Neural cell (in vitro differentiated cells): ENCODE measurements around the gene DNAJC6. TPM values are rescaled to one million over a fixed set of nuclear protein-coding genes. Genes with fewer than 3 reads are reported as not detected.

Source experiments
- H2AFZ ChIP-seq: fragments of 200-600, 300-800 bp; sonication (generic), shearing (Covaris generic); 2 replicates; pipeline ENCODE4 v1.6.0; 2014; ENCODE audit warnings: low read depth, mild to moderate bottlenecking, antibody characterized with exemption, low read length, moderate library complexity
- H3F3A ChIP-seq: fragments of 200-600 bp; shearing (Covaris generic); 2 replicates; pipeline ENCODE4 v1.6.1; 2016; ENCODE audit warnings: mild to moderate bottlenecking, moderate library complexity, mixed read lengths, antibody characterized with exemption, low read length; ENCODE audit not compliant: insufficient read depth, poor library complexity, severe bottlenecking
- H3K27ac ChIP-seq: fragments of 200-600, 300-800 bp; sonication (generic), shearing (Covaris generic); 2 replicates; pipeline ENCODE4 v1.5.1; 2014; ENCODE audit warnings: mild to moderate bottlenecking, low read length, moderate library complexity
- H3K27me3 ChIP-seq: fragments of 300-800, 200-600 bp; sonication (generic), shearing (Covaris generic); 2 replicates; pipeline ENCODE4 v1.6.0; 2014; ENCODE audit warnings: mild to moderate bottlenecking, low read depth, low read length, moderate library complexity; ENCODE audit not compliant: insufficient read depth
- H3K36me3 ChIP-seq: fragments of 300-800, 200-600 bp; sonication (generic), shearing (Covaris generic); 2 replicates; pipeline ENCODE4 v1.5.1; 2014; ENCODE audit warnings: mild to moderate bottlenecking, antibody characterized with exemption, low read length, moderate library complexity; ENCODE audit not compliant: insufficient read depth
- H3K4me2 ChIP-seq: fragments of 300-800, 200-600 bp; sonication (generic), shearing (Covaris generic); 2 replicates; pipeline ENCODE4 v1.6.0; 2014; ENCODE audit warnings: mild to moderate bottlenecking, low read length
- H3K4me3 ChIP-seq: fragments of 300-800, 200-600 bp; sonication (generic), shearing (Covaris generic); 2 replicates; pipeline ENCODE4 v1.5.1; 2014; ENCODE audit warnings: mild to moderate bottlenecking, low read length, moderate library complexity
- H3K79me2 ChIP-seq: fragments of 200-600 bp; shearing (Covaris generic); replicated peaks from 2 replicates; pipeline ENCODE4 v1.6.0; 2014; ENCODE audit warnings: mild to moderate bottlenecking, low read length, moderate library complexity; ENCODE audit not compliant: insufficient read depth
- H3K9ac ChIP-seq: fragments of 300-800, 200-600 bp; sonication (generic), shearing (Covaris generic); 2 replicates; pipeline ENCODE4 v1.6.1; 2016; ENCODE audit warnings: mild to moderate bottlenecking, low read length, mixed read lengths
- H3K9me2 ChIP-seq: fragments of 200-600 bp; shearing (Covaris generic); 2 replicates; pipeline ENCODE4 v1.6.1; 2016; ENCODE audit warnings: mild to moderate bottlenecking, low read length, mixed read lengths; ENCODE audit not compliant: insufficient read depth
- H3K9me3 ChIP-seq: fragments of 200-600, 300-800 bp; sonication (generic), shearing (Covaris generic); 2 replicates; pipeline ENCODE4 v1.6.1; 2016; ENCODE audit warnings: mild to moderate bottlenecking, mixed run types, low read length, moderate library complexity, mixed read lengths
- H4K20me1 ChIP-seq: fragments of 200-600 bp; shearing (Covaris generic); 2 replicates; pipeline ENCODE4 v1.6.1; 2016; ENCODE audit warnings: mild to moderate bottlenecking, mixed run types; ENCODE audit not compliant: insufficient read depth
- EP300 ChIP-seq: fragments of 450-650 bp; conservative IDR thresholded peaks from 2 replicates; pipeline ENCODE4 v1.6.1; 2014; ENCODE audit warnings: antibody characterized with exemption, mild to moderate bottlenecking, moderate library complexity; ENCODE audit not compliant: poor library complexity, severe bottlenecking
- MXI1 ChIP-seq: fragments of 450-650 bp; conservative IDR thresholded peaks from 2 replicates; pipeline ENCODE4 v1.6.1; 2014; ENCODE audit warnings: antibody characterized with exemption, mild to moderate bottlenecking; ENCODE audit not compliant: poor library complexity, severe bottlenecking
- POLR2AphosphoS5 ChIP-seq: IDR thresholded peaks from 2 replicates; pipeline ENCODE4 v1.6.1; 2012
- RAD21 ChIP-seq: fragments of 450-650 bp; conservative IDR thresholded peaks from 2 replicates; pipeline ENCODE4 v1.6.1; 2014; ENCODE audit warnings: antibody characterized with exemption, mild to moderate bottlenecking, moderate library complexity
- REST ChIP-seq: IDR thresholded peaks from 2 replicates; pipeline ENCODE4 v1.6.1; 2012; ENCODE audit warnings: borderline replicate concordance
- SMC3 ChIP-seq: fragments of 450-650 bp; conservative IDR thresholded peaks from 2 replicates; pipeline ENCODE4 v1.6.1; 2014; ENCODE audit warnings: antibody characterized with exemption, mild to moderate bottlenecking, moderate library complexity; ENCODE audit not compliant: poor library complexity
- TAF1 ChIP-seq: IDR thresholded peaks from 2 replicates; pipeline ENCODE4 v1.6.1; 2012; ENCODE audit warnings: low read depth
- polyA plus RNA-seq: library from polyadenylated mRNA; depleted of rRNA; stranded (reverse); fragments of >200 nt; gene quantifications from 2 replicates; pipeline ENCODE4 v1.2.3, GENCODE V29; 2014
- TF ChIP-seq, protein P1 (sequence below): fragments of 450-650 bp; IDR thresholded peaks from 2 replicates; pipeline ENCODE4 v1.5.1; 2014; ENCODE audit warnings: antibody characterized with exemption, mild to moderate bottlenecking, moderate library complexity; ENCODE audit not compliant: poor library complexity, severe bottlenecking

DNAJC6 gene
- polyA plus RNA-seq, 1 donor from 2014 or later: 47.1 TPM

DNA sequence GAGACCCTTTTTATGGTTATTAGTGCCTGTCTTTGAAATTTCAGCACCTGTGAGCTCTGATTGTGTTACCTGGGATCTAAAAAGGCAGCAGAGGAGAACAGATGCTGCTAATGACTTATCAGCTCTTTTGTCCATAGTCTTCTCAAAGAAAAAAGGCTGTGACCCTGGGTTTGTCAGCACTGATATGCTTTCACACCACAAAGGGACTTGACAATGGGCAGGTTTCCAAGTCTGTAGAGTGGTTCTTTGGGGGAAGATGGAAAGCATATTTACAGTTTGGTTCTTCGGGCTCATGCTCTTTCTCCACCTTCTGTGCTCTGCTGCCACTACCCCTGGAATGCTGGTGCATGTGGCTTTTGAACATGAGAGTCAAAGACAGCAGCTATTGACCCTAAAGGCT, 32.0 kb downstream of the DNAJC6 start:
- H3K79me2 ChIP-seq: no peaks in the 10 kb centered on the region
- H3K9me2 ChIP-seq: no peaks in the 10 kb centered on the region
- H3K9ac ChIP-seq: no peak overlapping the region
- no peak overlapping the region for H3K4me2 ChIP-seq
- TF ChIP-seq TAF1: no peak
- TF ChIP-seq EP300: no peak
- TF ChIP-seq, protein P1, sequence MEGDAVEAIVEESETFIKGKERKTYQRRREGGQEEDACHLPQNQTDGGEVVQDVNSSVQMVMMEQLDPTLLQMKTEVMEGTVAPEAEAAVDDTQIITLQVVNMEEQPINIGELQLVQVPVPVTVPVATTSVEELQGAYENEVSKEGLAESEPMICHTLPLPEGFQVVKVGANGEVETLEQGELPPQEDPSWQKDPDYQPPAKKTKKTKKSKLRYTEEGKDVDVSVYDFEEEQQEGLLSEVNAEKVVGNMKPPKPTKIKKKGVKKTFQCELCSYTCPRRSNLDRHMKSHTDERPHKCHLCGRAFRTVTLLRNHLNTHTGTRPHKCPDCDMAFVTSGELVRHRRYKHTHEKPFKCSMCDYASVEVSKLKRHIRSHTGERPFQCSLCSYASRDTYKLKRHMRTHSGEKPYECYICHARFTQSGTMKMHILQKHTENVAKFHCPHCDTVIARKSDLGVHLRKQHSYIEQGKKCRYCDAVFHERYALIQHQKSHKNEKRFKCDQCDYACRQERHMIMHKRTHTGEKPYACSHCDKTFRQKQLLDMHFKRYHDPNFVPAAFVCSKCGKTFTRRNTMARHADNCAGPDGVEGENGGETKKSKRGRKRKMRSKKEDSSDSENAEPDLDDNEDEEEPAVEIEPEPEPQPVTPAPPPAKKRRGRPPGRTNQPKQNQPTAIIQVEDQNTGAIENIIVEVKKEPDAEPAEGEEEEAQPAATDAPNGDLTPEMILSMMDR: no peak
- no peak for TF ChIP-seq REST
- TF ChIP-seq RAD21: no peak
- no peak overlapping the region for H2AFZ ChIP-seq
- H3K27me3 ChIP-seq: no peaks in the 10 kb centered on the region
- no peaks in the 10 kb centered on the region for H4K20me1 ChIP-seq
- no peaks in the 10 kb centered on the region for H3K9me3 ChIP-seq
- H3F3A ChIP-seq: no peaks in the 10 kb centered on the region
- no peak overlapping the region for H3K27ac ChIP-seq
- no peaks in the 10 kb centered on the region for H3K36me3 ChIP-seq
- H3K4me3 ChIP-seq: no peak overlapping the region

- Histone ChIP-seq H3K4me2 (no peak overlapping the region), H3K9ac (no peak overlapping the region), H3K36me3 (no peaks in the 10 kb centered on the region), H3K79me2 (no peaks in the 10 kb centered on the region), H4K20me1 (no peaks in the 10 kb centered on the region), H3K27ac (peak overlapping the region; percentile 9), H3K9me3 (no peaks in the 10 kb centered on the region), H3K27me3 (no peaks in the 10 kb centered on the region), H3K9me2 (no peaks in the 10 kb centered on the region), H3K4me3 (no peak overlapping the region), H2AFZ (no peak overlapping the region), H3F3A (no peaks in the 10 kb centered on the region)
- TF ChIP-seq SMC3 (no peak), REST (no peak), MXI1 (no peak), TAF1 (no peak), POLR2AphosphoS5 (no peak), RAD21 (no peak)
- TF ChIP-seq, protein P1: no peak
Measured at GRCh38 chr1:65343286-65343685, 33.9 kb downstream of the DNAJC6 start.
